Kidney epithelial cell (primary cell): ENCODE data around the gene IMMP2L. TPM values are rescaled to one million over a fixed set of nuclear protein-coding genes. Genes with fewer than 3 reads are reported as not detected.

Experiments
- DNase-seq: peaks from one replicate; pipeline ENCODE4 v3.0.0-alpha.2; 2010; ENCODE audit warnings: low read depth
- H3K27me3 ChIP-seq: 2 replicates; pipeline ENCODE4 v1.6.0; 2011; ENCODE audit warnings: low read length; ENCODE audit not compliant: control insufficient read depth, insufficient read depth
- H3K36me3 ChIP-seq: 2 replicates; pipeline ENCODE4 v1.5.1; 2011; ENCODE audit warnings: low read length; ENCODE audit not compliant: control insufficient read depth, insufficient read depth
- H3K4me3 ChIP-seq: 2 replicates; pipeline ENCODE4 v1.5.1; 2011; ENCODE audit warnings: low read depth, mild to moderate bottlenecking, control low read depth, low read length
- total RNA-seq: library from RNA; depleted of rRNA; stranded (reverse); fragments of >200 nt; gene quantifications from 2 replicates; pipeline ENCODE4 v1.2.3, GENCODE V29; 2015
- TF ChIP-seq, protein P1 (sequence below): IDR thresholded peaks from 2 replicates; pipeline ENCODE4 v1.5.1; 2011; ENCODE audit warnings: mild to moderate bottlenecking, moderate library complexity, low read length, control low read depth, inconsistent platforms; ENCODE audit not compliant: insufficient read depth, poor library complexity, severe bottlenecking

The IMMP2L gene
- total RNA-seq, 1 donor from 2014 or later, result 30.8 TPM

- no peak for DNase-seq
Measured at GRCh38 chr7:111320133-111320532, 242.2 kb downstream of the IMMP2L start.

GRCh38 chr7:111312966-111313365 is 249.3 kb downstream of the IMMP2L start:
- TF ChIP-seq, protein P1, sequence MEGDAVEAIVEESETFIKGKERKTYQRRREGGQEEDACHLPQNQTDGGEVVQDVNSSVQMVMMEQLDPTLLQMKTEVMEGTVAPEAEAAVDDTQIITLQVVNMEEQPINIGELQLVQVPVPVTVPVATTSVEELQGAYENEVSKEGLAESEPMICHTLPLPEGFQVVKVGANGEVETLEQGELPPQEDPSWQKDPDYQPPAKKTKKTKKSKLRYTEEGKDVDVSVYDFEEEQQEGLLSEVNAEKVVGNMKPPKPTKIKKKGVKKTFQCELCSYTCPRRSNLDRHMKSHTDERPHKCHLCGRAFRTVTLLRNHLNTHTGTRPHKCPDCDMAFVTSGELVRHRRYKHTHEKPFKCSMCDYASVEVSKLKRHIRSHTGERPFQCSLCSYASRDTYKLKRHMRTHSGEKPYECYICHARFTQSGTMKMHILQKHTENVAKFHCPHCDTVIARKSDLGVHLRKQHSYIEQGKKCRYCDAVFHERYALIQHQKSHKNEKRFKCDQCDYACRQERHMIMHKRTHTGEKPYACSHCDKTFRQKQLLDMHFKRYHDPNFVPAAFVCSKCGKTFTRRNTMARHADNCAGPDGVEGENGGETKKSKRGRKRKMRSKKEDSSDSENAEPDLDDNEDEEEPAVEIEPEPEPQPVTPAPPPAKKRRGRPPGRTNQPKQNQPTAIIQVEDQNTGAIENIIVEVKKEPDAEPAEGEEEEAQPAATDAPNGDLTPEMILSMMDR, result no peak
- Histone ChIP-seq H3K4me3 (no peak overlapping the region), H3K27me3 (no peaks in the 10 kb centered on the region), H3K36me3 (no peaks in the 10 kb centered on the region)
- DNase-seq, result no peak

More at GRCh38 chr7:111320133-111320532, 242.2 kb downstream of the IMMP2L start:
- Histone ChIP-seq H3K27me3 (no peaks in the 10 kb centered on the region), H3K4me3 (no peak overlapping the region), H3K36me3 (no peaks in the 10 kb centered on the region)
- TF ChIP-seq, protein P1, result no peak

DNA sequence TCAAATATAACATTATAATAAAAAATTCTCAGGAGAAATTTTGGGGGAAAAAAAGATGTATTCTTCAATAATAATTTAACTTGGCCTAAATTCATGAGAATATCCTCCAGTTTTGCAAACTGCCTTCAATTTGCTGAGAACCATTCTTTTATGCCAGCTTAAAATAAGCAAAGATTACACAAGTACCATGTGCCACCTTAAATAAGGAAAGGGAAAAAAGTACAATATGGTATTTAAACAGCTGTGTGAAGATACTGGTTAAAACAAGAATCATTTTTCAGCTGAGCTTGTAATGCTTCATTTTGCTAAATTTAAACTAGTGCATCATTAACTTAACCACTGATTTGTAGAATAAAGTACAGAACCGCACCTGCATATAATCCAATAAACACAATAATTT is 253.6 kb downstream of the IMMP2L start:
- no peaks in the 10 kb centered on the region for H3K36me3 ChIP-seq
- no peak for DNase-seq
- H3K27me3 ChIP-seq, result no peaks in the 10 kb centered on the region
- TF ChIP-seq, protein P1, result no peak
- H3K4me3 ChIP-seq, result no peak overlapping the region

GRCh38 chr7:111301891-111302290 is 260.4 kb downstream of the IMMP2L start:
- H3K36me3 ChIP-seq, result no peaks in the 10 kb centered on the region
- TF ChIP-seq, protein P1, result no peak
- no peak overlapping the region for H3K4me3 ChIP-seq
- DNase-seq, result no peak
- H3K27me3 ChIP-seq, result no peaks in the 10 kb centered on the region

DNA sequence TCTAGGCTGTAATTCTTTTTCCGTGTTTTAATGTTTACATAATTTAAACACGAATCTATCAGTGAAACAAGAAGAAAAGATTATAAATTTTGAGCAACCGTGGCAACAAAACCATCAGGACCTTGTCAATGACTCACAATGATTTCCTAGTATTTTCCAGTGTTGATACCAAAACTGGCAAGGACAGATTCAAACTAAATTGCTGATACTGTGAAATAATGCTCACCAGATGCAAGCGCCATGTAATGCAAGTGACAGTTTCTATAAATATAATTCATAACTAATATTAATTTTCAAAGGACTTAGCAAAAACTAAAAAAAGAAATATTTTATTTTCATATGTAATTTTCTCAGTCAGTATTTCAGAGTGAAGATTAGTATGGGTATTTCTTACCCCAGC is 267.8 kb downstream of the IMMP2L start:
- DNase-seq, result no peak
- H3K36me3 ChIP-seq, result no peaks in the 10 kb centered on the region
- H3K4me3 ChIP-seq, result no peak overlapping the region
- TF ChIP-seq, protein P1, result no peak
- no peaks in the 10 kb centered on the region for H3K27me3 ChIP-seq

DNA sequence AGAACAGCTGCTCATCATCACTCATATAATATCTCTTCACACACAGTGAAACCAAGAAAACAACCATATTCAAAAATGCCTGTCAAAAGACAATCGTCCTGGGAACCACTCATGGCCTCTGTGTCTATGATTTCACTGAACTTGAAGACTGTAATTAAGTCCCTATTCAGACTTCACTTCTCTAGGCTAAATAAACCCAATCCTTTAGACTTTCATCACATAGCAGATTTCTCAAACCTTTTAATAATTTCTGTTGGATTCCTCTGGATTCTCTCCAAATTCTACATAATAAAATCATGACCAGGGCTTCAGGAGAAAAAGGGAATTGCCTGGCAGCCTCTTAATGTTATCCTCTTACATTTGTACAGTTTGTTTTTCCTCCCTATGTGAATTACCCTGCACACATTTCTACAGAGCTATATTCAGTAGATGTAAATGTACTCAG is 270.2 kb downstream of the IMMP2L start:
- no peak overlapping the region for H3K4me3 ChIP-seq
- H3K36me3 ChIP-seq, result no peaks in the 10 kb centered on the region
- no peaks in the 10 kb centered on the region for H3K27me3 ChIP-seq
- TF ChIP-seq, protein P1, result no peak
- no peak for DNase-seq
